SK-N-MC (cell line): Measurements from ENCODE around the gene OR4D1.

Experiments used
- DNase-seq: peaks from one replicate; pipeline ENCODE4 v3.0.0-alpha.2; 2011; ENCODE audit warnings: low read depth, low spot score
- H3K27ac ChIP-seq: fragments of 200-600 bp; sonication (generic); 2 replicates; pipeline ENCODE4 v1.5.1; 2016; ENCODE audit warnings: mixed run types
- H3K36me3 ChIP-seq: fragments of 200-600 bp; sonication (generic); 2 replicates; pipeline ENCODE4 v1.6.1; 2017; ENCODE audit warnings: antibody characterized with exemption, low read length, mixed read lengths; ENCODE audit not compliant: insufficient read depth
- H3K4me3 ChIP-seq: fragments of 200-600 bp; sonication (generic); 2 replicates; pipeline ENCODE4 v1.5.1; 2016
- H3K9ac ChIP-seq: fragments of 200-600 bp; sonication (generic); 2 replicates; pipeline ENCODE4 v1.8.0; 2017; ENCODE audit warnings: mixed run types, mixed read lengths; ENCODE audit not compliant: insufficient read length
- H3K9me3 ChIP-seq: fragments of 200-600 bp; sonication (generic); 2 replicates; pipeline ENCODE4 v1.6.1; 2017; ENCODE audit warnings: low read depth, mild to moderate bottlenecking, antibody characterized with exemption, low read length, moderate library complexity, mixed read lengths
- EZH2 ChIP-seq: fragments of 200-600 bp; sonication (generic); IDR thresholded peaks from one replicate; pipeline ENCODE4 v1.6.1; 2017; ENCODE audit warnings: antibody characterized with exemption
- FOXP2 ChIP-seq: optimal IDR thresholded peaks from 2 replicates; pipeline ENCODE3; 2011; ENCODE audit warnings: mild to moderate bottlenecking, moderate library complexity; ENCODE audit not compliant: insufficient read depth; ENCODE audit errors: extremely low read length, control extremely low read depth
- POLR2AphosphoS5 ChIP-seq: IDR thresholded peaks from 2 replicates; pipeline ENCODE4 v1.6.1; 2012; ENCODE audit warnings: mild to moderate bottlenecking, low read depth, low read length, borderline replicate concordance

Gene OR4D1

DNA sequence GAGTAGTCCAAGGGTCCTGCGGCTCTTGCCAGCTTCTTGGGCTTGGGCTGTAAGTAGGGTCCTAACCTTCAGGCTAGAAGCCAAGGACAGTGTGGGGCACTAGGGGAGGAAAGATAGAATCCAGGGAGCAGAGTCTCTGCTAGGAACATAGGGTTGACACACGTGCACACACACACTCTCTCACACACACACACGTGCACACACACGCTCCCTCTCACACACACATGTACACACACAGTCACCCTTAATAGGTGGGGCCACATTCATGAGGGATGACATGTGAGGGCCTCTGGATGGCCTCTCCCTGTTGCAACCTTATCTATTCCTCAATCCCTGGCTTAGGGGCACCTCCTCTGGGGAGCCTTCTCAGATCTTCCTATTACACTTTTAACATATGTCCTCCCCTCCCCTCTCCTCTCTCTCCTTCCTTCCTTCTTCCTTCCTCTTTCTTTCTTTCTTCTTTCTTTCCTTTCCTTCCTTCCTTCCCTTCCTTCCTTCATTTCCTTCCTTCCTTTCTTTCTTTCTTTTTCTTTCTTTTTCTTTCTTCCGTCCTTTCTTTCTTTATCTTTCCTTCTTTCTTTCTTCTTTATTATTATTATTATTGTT is 47.4 kb downstream of the OR4D1 start:
- no peak for TF ChIP-seq EZH2
- TF ChIP-seq FOXP2 = no peak
- no peak for TF ChIP-seq POLR2AphosphoS5

DNA sequence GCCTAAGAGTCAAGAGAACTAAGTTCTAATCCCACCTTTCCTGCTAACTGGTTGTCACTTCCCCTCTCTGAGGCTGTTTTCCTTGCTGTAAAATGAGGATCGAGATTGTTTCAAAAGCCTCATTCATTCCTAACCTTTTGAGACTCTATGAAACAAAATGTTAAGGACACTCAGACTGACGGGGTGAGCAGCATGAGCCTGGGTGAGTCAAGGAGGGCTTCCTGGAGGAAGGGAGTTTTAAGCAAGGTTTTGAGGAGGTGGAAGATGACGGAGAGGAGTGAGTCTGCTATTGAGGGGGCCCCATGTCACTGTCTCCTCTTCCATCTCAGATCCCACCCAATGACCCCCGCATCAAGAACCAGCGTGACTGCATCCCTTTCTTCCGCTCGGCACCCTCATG is 48.4 kb downstream of the OR4D1 start:
- H3K36me3 ChIP-seq = no peaks in the 10 kb centered on the region
- H3K9ac ChIP-seq = no peak overlapping the region
- no peak overlapping the region for H3K4me3 ChIP-seq
- DNase-seq = no peak
- no peak overlapping the region for H3K27ac ChIP-seq
- no peaks in the 10 kb centered on the region for H3K9me3 ChIP-seq
- TF ChIP-seq FOXP2 (no peak), EZH2 (no peak), POLR2AphosphoS5 (no peak)

More for the DNA sequence above, 47.4 kb downstream of the OR4D1 start:
- H3K9ac ChIP-seq = no peak overlapping the region
- no peak overlapping the region for H3K27ac ChIP-seq
- H3K9me3 ChIP-seq = no peaks in the 10 kb centered on the region
- no peak for DNase-seq
- H3K36me3 ChIP-seq = no peaks in the 10 kb centered on the region
- no peak overlapping the region for H3K4me3 ChIP-seq

DNA sequence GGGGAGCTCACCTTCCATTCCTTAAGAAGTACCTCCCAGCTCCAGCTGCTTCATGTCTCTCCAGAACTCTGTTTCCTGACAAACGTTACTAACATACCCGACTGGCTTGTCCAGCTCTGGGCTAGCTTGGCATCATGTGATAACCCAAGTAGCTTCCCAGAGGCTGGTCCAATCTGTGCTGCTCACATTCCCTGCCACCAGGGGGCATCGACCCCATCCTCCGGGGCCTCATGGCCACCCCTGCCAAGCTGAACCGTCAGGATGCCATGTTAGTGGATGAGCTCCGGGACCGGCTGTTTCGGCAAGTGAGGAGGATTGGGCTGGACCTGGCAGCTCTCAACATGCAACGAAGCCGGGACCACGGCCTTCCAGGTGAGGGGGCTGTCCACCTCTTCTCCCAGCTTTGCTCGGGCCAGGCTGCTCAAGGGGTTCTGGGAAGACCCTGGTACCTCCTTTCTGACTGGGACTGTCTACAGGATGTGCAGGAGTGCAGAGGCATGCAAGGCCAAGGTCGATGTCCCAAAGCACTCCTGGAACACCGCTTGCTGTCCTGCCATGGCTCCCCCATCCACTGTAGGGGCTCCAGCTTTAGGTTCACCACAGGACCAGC is 51.9 kb downstream of the OR4D1 start:
- DNase-seq = no peak
- Histone ChIP-seq H3K27ac (no peak overlapping the region), H3K36me3 (no peaks in the 10 kb centered on the region), H3K9me3 (no peaks in the 10 kb centered on the region), H3K9ac (no peak overlapping the region), H3K4me3 (peak overlapping the region; percentile 42; the same call in 1 of the 2 replicates)
- TF ChIP-seq EZH2 (no peak), FOXP2 (no peak), POLR2AphosphoS5 (no peak)

DNA sequence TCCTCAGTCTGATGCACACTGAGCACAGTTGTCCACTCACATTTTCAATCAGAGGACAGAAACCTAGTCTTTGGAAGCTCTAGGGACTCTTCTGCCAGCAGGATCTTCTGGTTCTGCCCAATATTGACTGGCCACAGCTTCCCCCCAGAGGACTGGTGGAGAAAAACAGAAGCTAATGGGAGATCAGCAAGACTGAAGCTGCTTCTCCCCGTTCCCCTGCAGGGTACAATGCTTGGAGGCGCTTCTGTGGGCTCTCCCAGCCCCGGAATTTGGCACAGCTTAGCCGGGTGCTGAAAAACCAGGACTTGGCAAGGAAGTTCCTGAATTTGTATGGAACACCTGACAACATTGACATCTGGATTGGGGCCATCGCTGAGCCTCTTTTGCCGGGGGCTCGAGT is 54.7 kb downstream of the OR4D1 start:
- DNase-seq = no peak
- Histone ChIP-seq H3K9ac (no peak overlapping the region), H3K36me3 (no peaks in the 10 kb centered on the region; the same call in 1 of the 2 replicates), H3K27ac (no peak overlapping the region), H3K4me3 (no peak overlapping the region), H3K9me3 (no peaks in the 10 kb centered on the region)
- TF ChIP-seq FOXP2 (no peak), EZH2 (no peak), POLR2AphosphoS5 (no peak)

DNA sequence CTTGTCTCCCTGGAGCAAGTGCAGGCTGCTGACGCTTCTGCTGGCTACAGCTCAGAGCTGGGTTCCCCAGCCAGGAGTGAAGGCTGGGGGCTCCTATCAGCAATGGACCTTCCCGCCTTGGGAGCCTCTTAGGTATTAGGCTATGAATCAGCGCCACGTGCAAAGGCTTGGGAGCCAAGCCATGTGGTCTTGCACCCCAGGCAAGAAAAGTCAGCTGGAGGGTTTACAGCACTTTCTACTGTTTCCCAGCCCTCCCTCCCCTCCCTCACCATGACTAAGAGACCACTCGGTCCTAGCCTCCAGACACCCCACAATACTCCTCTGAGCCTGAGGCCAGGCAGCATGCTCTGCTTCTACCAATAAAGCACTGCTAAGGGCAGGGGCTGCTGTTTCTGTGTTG is 56.6 kb downstream of the OR4D1 start:
- TF ChIP-seq FOXP2 (no peak), POLR2AphosphoS5 (no peak), EZH2 (no peak)
- no peak for DNase-seq
- H3K9ac ChIP-seq = no peak overlapping the region
- no peaks in the 10 kb centered on the region; the same call in 1 of the 2 replicates for H3K36me3 ChIP-seq
- no peak overlapping the region for H3K4me3 ChIP-seq
- no peak overlapping the region for H3K27ac ChIP-seq
- H3K9me3 ChIP-seq = no peaks in the 10 kb centered on the region

DNA sequence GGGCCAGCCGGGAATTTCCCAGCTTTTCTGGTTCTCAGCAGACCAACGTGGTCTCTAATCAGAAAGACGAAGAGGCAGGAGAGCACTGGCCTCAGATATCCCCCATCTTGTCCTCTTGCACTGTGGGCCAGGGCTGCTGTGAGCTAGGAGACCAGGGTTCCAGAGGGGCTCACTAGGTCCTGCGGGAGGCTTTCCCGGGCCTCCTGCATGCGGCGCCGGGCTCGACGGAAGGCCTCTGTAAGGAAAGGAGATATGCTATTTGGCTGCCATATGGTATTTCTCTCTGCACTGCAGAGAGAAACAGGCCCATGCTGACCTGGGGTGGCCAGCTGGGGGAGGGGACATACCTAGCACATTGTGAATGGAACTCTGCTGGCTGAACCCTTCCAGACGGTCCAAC is 57.8 kb downstream of the OR4D1 start:
- Histone ChIP-seq H3K9me3 (no peaks in the 10 kb centered on the region), H3K27ac (no peak overlapping the region), H3K9ac (no peak overlapping the region), H3K36me3 (peaks cover 3% of the 10 kb centered on the region; the same call in 1 of the 2 replicates), H3K4me3 (no peak overlapping the region)
- TF ChIP-seq FOXP2 (no peak), EZH2 (no peak), POLR2AphosphoS5 (no peak)
- no peak for DNase-seq

DNA sequence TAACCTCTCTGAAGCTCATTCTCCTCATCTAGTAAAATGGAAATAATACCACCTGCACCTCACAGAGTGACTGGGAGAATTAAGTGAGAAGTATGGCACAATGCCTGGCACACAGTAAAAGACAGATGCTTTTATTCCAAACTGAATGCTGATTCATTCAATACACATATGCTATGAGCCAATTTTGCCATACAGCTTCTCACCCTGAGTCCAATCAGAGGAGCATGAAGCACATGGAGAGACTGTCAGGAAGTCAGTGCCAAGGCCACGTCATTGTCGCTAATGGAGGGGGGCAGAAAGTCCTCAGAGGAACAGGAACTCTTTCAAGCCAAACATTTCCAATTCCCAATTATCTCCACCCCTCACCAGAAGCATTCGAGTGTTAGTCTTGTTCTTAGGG is 59.3 kb downstream of the OR4D1 start:
- Histone ChIP-seq H3K27ac (no peak overlapping the region), H3K4me3 (no peak overlapping the region), H3K36me3 (peaks cover 3% of the 10 kb centered on the region; the same call in 1 of the 2 replicates), H3K9ac (no peak overlapping the region), H3K9me3 (no peaks in the 10 kb centered on the region)
- DNase-seq = no peak
- TF ChIP-seq POLR2AphosphoS5 (no peak), EZH2 (no peak), FOXP2 (no peak)

DNA sequence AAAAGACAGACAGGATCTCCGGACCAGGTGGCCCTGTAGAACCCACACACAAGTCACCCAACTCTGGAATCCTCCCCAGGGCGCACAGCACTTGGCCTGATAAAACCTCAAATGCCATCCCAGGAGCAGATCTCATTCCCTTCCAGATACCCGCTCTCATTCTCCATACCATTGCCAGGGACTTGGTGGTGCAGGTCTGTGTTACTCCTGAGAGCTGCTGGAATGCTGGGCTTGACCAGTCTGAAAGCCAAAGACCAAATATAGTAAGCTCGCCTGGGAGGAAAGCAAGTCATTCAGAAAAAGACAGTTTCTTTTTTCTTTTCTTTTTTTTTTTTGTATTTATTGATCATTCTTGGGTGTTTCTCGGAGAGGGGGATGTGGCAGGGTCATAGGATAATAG is 60.2 kb downstream of the OR4D1 start:
- no peak for DNase-seq

More for the DNA sequence above, 60.2 kb downstream of the OR4D1 start:
- Histone ChIP-seq H3K36me3 (peaks cover 3% of the 10 kb centered on the region; the same call in 1 of the 2 replicates), H3K9me3 (no peaks in the 10 kb centered on the region), H3K9ac (no peak overlapping the region), H3K27ac (no peak overlapping the region), H3K4me3 (no peak overlapping the region)
- no peak for TF ChIP-seq EZH2
- TF ChIP-seq POLR2AphosphoS5 = no peak
- TF ChIP-seq FOXP2 = no peak
